Keratinocyte (primary cell): Measurements from ENCODE around the gene HNRNPD. TPM values are rescaled to one million over a fixed set of nuclear protein-coding genes. Genes with fewer than 3 reads are reported as not detected.
"Not testable (repeated sequence)": the region's sequence is repeated elsewhere in the genome, so short reads cannot be mapped to it uniquely, and the experiment has no call there.

Experiments used
- DNase-seq: peaks from one replicate; pipeline ENCODE4 v3.0.0-alpha.2; 2011; ENCODE audit warnings: low read depth, missing footprints, low spot score
- FAIRE-seq: peaks from 2 replicates; lab custom pipeline; 2011; peaks lifted over from hg19 to GRCh38; lab: Jason Lieb, UNC
- H2AFZ ChIP-seq: 2 replicates; pipeline ENCODE4 v1.6.0; 2012; ENCODE audit warnings: low read length, control low read depth, inconsistent platforms; ENCODE audit not compliant: control insufficient read depth
- H3K27ac ChIP-seq: 2 replicates; pipeline ENCODE4 v1.5.1; 2011; ENCODE audit warnings: low read length; ENCODE audit not compliant: control insufficient read depth, insufficient read depth
- H3K27me3 ChIP-seq: 3 replicates; pipeline ENCODE4 v1.6.0; 2011; ENCODE audit warnings: low read length; ENCODE audit not compliant: control insufficient read depth, insufficient read depth; ENCODE audit errors: extremely low read depth
- H3K36me3 ChIP-seq, 2 experiments: 2 replicates in 1 of 2; 3 replicates in 1 of 2; pipeline ENCODE4 v1.5.1; 2011; ENCODE audit warnings: low read length in 2 of 2, mild to moderate bottlenecking in 1 of 2; ENCODE audit not compliant: control insufficient read depth in 2 of 2, insufficient read depth in 2 of 2; ENCODE audit errors: extremely low read depth in 1 of 2
- H3K4me1 ChIP-seq: 3 replicates; pipeline ENCODE4 v1.5.1; 2011; ENCODE audit warnings: low read length; ENCODE audit not compliant: control insufficient read depth, insufficient read depth; ENCODE audit errors: extremely low read depth
- H3K4me2 ChIP-seq: 3 replicates; pipeline ENCODE4 v1.6.0; 2011; ENCODE audit warnings: low read depth, low read length; ENCODE audit not compliant: control insufficient read depth, insufficient read depth; ENCODE audit errors: extremely low read depth
- H3K4me3 ChIP-seq, 3 experiments: fragments of 200-600 bp in 1 of 3; sonication (generic) in 1 of 3; 2 replicates in 2 of 3; 3 replicates in 1 of 3; pipeline ENCODE4 v1.5.1; 2011 to 2016; ENCODE audit warnings: low read length in 3 of 3, mild to moderate bottlenecking in 3 of 3, control low read depth in 2 of 3, inconsistent platforms in 1 of 3, low read depth in 1 of 3, mixed read lengths in 1 of 3, mixed run types in 1 of 3, moderate library complexity in 1 of 3; ENCODE audit not compliant: control insufficient read depth in 2 of 3, insufficient read depth in 2 of 3; ENCODE audit errors: extremely low read depth in 1 of 3
- H3K79me2 ChIP-seq: 2 replicates; pipeline ENCODE4 v1.6.0; 2012; ENCODE audit warnings: low read length; ENCODE audit not compliant: control insufficient read depth, insufficient read depth
- H3K9ac ChIP-seq: 3 replicates; pipeline ENCODE4 v1.6.0; 2011; ENCODE audit warnings: low read length; ENCODE audit not compliant: control insufficient read depth, insufficient read depth; ENCODE audit errors: extremely low read depth
- H3K9me1 ChIP-seq: 3 replicates; pipeline ENCODE4 v1.6.0; 2011; ENCODE audit warnings: low read length; ENCODE audit not compliant: control insufficient read depth, insufficient read depth; ENCODE audit errors: extremely low read depth
- H3K9me3 ChIP-seq: 2 replicates; pipeline ENCODE4 v1.5.1; 2012; ENCODE audit warnings: low read depth, low read length; ENCODE audit not compliant: control insufficient read depth
- H4K20me1 ChIP-seq: 3 replicates; pipeline ENCODE4 v1.6.0; 2011; ENCODE audit warnings: low read length; ENCODE audit not compliant: control insufficient read depth, insufficient read depth; ENCODE audit errors: extremely low read depth
- CTCF ChIP-seq, 3 experiments: IDR thresholded peaks in 1 of 3; conservative IDR thresholded peaks in 1 of 3; optimal IDR thresholded peaks in 1 of 3; 2 replicates in 2 of 3; 3 replicates in 1 of 3; pipeline versions ENCODE3 to v1.5.1; 2011; ENCODE audit warnings: low read length in 3 of 3, mild to moderate bottlenecking in 3 of 3, moderate library complexity in 2 of 3, control low read depth in 1 of 3, inconsistent platforms in 1 of 3; ENCODE audit not compliant: insufficient read depth in 2 of 3; ENCODE audit errors: extremely low read depth in 1 of 3
- EZH2 ChIP-seq: IDR thresholded peaks from one replicate; pipeline ENCODE4 v1.6.1; 2012; ENCODE audit warnings: inconsistent platforms, mild to moderate bottlenecking, low read length, moderate library complexity
- dilution Hi-C: fragments of 300-500 bp; cut with MboI; formaldehyde crosslinking; loops from one replicate; pipeline ENCODE4 v1.7.0; 2020; ENCODE audit warnings: low sequenced_read_pairs; ENCODE audit not compliant: extremely low pct_ligation_motif_present
- polyA plus RNA-seq, 5 experiments: library from polyadenylated mRNA; depleted of rRNA in 3 of 5; stranded (reverse) in 3 of 5; stranded (forward) in 1 of 5; unstranded in 1 of 5; fragments of >200 nt; gene quantifications; 1 replicate in 1 of 5; 2 replicates in 3 of 5; 3 replicates in 1 of 5; pipeline versions ENCODE4 v1.2.1 to v1.2.3, GENCODE V29; 2011 to 2012; ENCODE audit warnings: missing spikeins in 2 of 5, low read depth in 1 of 5, low replicate concordance in 1 of 5

Gene HNRNPD
- polyA plus RNA-seq, 1 donor (not counting 4 experiments of a cell fraction or from before 2014, with no cell fraction given) = 91.3 TPM

GRCh38 chr4:82388405-82388804 lies 14.6 kb upstream of the HNRNPD start:
- dilution Hi-C loops = no loop called here
- H3K4me2 ChIP-seq = no peak overlapping the region
- DNase-seq = no peak

GRCh38 chr4:82386312-82386711 lies 12.5 kb upstream of the HNRNPD start:
- H4K20me1 ChIP-seq, FAIRE-seq, H3K4me1 ChIP-seq, H2AFZ ChIP-seq, H3K4me3 ChIP-seq, dilution Hi-C loops, H3K27me3 ChIP-seq, H3K9me1 ChIP-seq, DNase-seq, H3K4me2 ChIP-seq, H3K27ac ChIP-seq, H3K9me3 ChIP-seq, H3K36me3 ChIP-seq, H3K9ac ChIP-seq, H3K79me2 ChIP-seq: not testable (repeated sequence)

More at GRCh38 chr4:82388405-82388804, 14.6 kb upstream of the HNRNPD start:
- no peak overlapping the region for H2AFZ ChIP-seq
- H3K4me1 ChIP-seq = no peaks in the 10 kb centered on the region
- no peaks in the 10 kb centered on the region for H3K27me3 ChIP-seq
- H3K9me1 ChIP-seq = no peaks in the 10 kb centered on the region
- no peak overlapping the region for H3K9ac ChIP-seq
- no peaks in the 10 kb centered on the region for H4K20me1 ChIP-seq
- no peaks in the 10 kb centered on the region for H3K79me2 ChIP-seq
- no peak overlapping the region for H3K27ac ChIP-seq
- H3K36me3 ChIP-seq = no peaks in the 10 kb centered on the region
- TF ChIP-seq CTCF (optimal IDR thresholded peaks at IDR 0.05 in 1 of 3, IDR thresholded peaks at IDR 0.05 in 1 of 3, conservative IDR thresholded peaks at IDR 0.05 in 1 of 3; ENCODE audit: extremely low read depth in 1 of 3, insufficient read depth in 2 of 3, low read length in 3 of 3) (peak in 1 of 3 experiments; percentile 9), EZH2 (no peak)
- no peaks in the 10 kb centered on the region for H3K9me3 ChIP-seq
- no peak for FAIRE-seq
- no peak overlapping the region for H3K4me3 ChIP-seq

GRCh38 chr4:82382751-82383150 lies 9.0 kb upstream of the HNRNPD start:
- Histone ChIP-seq H3K4me2 (no peak overlapping the region), H4K20me1 (no peaks in the 10 kb centered on the region), H2AFZ (no peak overlapping the region), H3K79me2 (no peaks in the 10 kb centered on the region), H3K4me1 (peaks cover 12% of the 10 kb centered on the region), H3K9me3 (no peaks in the 10 kb centered on the region), H3K9ac (no peak overlapping the region), H3K36me3 (no peaks in the 10 kb centered on the region), H3K27me3 (no peaks in the 10 kb centered on the region), H3K9me1 (no peaks in the 10 kb centered on the region), H3K27ac (no peak overlapping the region), H3K4me3 (no peak overlapping the region)
- TF ChIP-seq EZH2 = no peak
- no peak for TF ChIP-seq CTCF (optimal IDR thresholded peaks at IDR 0.05 in 1 of 3, IDR thresholded peaks at IDR 0.05 in 1 of 3, conservative IDR thresholded peaks at IDR 0.05 in 1 of 3; ENCODE audit: extremely low read depth in 1 of 3, insufficient read depth in 2 of 3, low read length in 3 of 3)
- dilution Hi-C loops = no loop called here
- FAIRE-seq (peak; percentile 55), DNase-seq (no peak)
